HG02610 (cell line): Measurements from ENCODE around the gene WWOX.

Source experiments
- ATAC-seq: cut with Tn5 transposase; IDR thresholded peaks from one replicate; pipeline ENCODE4 v1.9.1; 2021; ENCODE audit warnings: mild to moderate bottlenecking, moderate library complexity; ENCODE audit not compliant: unreplicated experiment

Gene WWOX

GRCh38 chr16:79088971-79089370 lies 989.5 kb downstream of the WWOX start:
- no peak for ATAC-seq

GRCh38 chr16:79089735-79090284 lies 990.4 kb downstream of the WWOX start:
- no peak for ATAC-seq

GRCh38 chr16:79090966-79091365 lies 991.5 kb downstream of the WWOX start:
- ATAC-seq = no peak

DNA sequence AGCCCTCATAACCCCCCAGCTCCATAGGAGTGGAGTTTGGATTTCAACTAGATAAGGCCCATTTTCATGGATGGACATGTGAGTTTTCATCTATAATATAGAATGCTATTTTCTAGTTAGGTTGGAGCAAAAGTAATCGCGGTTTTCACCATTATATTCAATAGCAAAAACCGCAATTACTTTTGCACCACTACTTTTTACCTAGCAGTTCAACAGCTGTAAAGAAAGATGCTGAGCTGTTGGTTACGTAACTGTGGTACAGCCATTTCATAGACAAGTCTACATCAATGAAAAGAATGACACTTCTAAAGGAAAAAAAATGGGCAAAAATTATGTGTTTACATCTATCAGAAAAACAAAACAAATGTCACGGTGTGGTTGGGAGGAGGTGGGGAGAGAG lies 993.4 kb downstream of the WWOX start:
- no peak for ATAC-seq

DNA sequence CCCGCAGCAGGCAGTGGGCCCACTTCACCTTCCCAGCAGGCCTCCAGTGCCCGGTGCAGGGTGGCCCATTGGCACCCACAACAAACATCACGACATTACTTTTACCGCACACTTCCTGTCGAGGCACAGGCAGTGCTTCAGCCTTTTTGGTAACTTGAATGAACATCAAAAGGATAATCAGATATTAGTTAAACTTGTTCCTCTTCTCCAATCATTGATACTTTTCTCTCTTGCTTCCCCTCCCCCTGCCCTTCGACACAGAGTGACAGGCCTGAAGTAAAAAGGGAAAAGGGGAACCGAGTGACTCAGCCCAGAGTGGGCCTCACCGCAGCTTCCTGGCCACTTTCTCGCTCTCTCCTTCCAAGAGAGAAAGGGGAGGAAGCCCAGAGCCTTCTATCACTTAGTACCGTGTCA lies 994.1 kb downstream of the WWOX start:
- ATAC-seq = no peak

- ATAC-seq = no peak
These were observed 996.8 kb downstream of the WWOX start for GRCh38 chr16:79096246-79096645.

DNA sequence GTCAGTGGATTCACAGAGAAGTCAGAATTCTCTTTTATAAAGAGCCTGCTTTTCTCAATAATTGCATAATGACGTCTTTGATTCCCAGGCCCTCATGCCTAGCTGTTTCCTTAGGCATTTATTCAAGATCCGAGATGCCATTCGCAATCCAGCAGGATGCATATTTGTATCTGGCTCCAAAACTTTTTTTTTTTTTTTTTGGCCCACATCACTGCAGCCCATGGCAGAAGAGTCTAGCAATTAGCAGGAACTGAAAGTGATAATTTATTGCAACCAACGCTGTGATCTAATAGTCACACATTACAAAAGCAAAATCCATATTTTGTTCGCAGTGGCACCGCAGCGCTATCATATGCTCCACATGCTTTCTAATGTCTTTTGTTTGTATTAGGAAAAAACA lies 997.7 kb downstream of the WWOX start:
- ATAC-seq = no peak

DNA sequence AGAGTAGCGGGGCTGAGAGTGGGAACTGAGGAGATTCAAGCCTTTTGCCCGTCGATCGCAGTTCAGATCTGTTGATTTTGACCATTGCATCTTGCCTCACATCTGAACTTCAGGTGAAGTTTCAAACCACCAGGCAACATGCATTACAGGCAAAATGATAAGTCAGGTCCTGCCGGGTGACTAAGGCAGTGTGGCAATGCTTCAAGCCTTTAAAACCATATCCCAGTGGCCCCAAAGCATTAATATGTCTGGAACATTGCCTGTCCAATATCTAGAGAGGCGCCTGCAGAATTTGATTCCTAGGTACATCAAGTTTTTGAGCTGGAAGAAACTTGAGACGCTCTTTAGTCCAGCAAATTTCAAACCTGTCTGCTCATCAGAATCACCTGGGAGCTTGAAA lies 998.3 kb downstream of the WWOX start:
- no peak for ATAC-seq

DNA sequence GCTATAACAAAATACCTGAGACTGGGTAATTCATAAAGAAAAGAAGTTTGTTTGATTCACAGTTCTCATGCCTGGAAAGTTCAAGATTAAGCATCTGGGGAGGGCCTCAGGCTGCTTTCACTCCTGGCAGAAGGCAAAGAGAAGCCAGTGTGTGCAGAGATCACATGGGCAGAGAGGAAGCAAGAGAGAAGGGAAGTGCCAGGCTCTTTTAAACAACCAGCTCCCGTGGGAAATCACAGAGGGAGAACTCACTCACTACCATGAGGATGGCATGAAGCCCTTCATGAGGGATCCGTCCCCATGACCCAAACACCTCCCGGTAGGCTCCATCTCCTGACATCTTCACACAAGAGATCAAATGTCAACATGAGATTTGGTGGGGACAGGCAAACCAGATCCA lies 999.5 kb downstream of the WWOX start:
- no peak for ATAC-seq

GRCh38 chr16:79099716-79100115 lies 1000.3 kb downstream of the WWOX start:
- no peak for ATAC-seq

GRCh38 chr16:79100447-79100846 lies 1001.0 kb downstream of the WWOX start:
- no peak for ATAC-seq

DNA sequence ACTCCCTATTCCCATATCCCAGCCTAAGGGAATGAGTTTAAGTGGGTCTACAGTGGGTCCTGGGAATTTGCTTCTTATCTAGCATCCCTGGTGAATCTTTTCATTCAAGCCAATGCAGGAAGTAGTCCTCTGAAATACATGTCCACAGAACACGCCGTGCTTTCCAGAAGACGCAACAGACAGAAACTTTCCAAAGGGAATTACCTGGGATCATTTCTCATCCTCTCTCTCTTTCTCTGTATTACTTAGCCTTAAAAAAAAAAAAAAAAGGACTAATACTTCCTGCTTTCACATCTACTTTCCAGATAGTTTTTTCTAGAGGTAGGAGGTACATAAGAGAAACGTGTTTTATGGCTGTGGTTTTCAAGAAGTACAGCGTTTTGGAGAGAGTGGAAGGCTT lies 1002.0 kb downstream of the WWOX start:
- ATAC-seq = no peak

DNA sequence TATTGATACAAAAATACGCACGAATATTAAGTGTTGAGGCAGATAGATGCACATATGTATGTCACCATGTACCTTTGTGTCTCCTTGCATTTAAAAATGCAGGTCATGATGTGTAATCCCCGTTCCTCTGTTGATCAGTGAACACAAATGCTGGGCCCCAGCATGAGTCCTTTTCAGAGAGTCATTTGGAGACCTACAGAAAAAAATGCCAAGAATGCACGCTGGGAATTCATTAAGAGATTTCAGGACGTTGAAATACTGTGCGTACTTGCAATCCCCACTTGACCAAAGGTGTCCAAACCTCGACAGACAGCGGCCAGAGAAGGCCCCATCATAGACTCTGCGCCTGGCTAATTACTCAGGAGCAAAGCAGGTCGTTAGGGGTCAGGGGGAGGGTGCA lies 1005.1 kb downstream of the WWOX start:
- no peak for ATAC-seq

DNA sequence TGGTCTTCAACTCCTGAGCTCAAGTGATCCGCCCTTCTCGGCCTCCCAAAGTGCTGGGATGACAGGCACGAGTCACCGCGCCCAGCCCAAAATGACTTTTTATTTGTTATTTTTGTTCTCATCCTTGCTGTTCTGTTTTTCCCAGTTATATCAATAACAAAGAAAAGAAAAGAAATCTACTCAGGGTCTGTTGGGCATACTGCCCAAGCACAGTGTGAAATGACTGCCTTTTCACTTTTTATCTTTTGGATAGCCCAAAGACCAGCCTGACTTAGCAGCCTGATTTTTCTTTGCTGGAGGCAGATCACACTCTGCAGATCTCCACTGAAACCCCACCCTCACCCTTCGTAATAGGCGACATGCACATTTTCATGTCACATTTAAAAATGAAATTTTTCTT lies 1007.8 kb downstream of the WWOX start:
- no peak for ATAC-seq

- ATAC-seq = no peak
These were observed 1010.3 kb downstream of the WWOX start for GRCh38 chr16:79109771-79110170.

DNA sequence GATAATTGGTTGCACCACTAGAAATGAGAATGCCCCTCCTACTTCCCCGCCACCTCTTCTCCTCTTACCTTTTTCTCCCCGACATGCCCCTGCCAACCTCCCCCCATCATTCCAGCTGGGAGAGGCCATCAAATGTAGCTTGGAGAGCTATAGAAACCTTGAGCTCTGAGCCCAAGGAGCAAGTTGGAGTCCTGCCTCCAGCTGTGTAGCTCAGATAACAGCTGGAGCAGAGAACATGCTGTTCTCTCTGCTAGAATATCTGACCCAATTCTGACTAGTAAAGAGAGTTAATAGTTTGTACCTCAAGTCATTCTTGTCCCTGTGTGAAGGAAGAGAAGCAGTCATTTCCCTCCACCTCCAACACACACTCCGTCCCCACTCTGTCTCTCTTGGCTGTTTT lies 1010.8 kb downstream of the WWOX start:
- ATAC-seq = no peak

GRCh38 chr16:79110953-79111352 lies 1011.5 kb downstream of the WWOX start:
- no peak for ATAC-seq

DNA sequence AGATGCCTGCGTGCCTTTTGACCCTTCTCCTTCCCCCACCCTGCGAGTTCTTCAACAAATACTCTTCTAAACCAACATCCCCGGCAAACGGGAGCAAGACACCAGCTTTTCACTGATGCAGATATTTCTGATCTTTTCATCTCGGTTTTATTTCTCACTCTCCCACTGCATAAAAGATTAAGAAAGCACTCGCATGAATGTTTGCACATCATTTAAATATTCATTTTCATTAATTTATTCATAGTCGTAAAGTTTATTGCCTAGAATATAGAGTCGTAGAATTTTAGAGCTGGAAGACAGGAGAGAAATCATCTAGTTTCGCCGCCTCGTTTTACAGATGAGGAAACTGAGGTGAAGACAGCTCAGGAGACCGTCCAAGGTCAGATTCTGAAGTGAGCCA lies 1013.0 kb downstream of the WWOX start:
- ATAC-seq = no peak

DNA sequence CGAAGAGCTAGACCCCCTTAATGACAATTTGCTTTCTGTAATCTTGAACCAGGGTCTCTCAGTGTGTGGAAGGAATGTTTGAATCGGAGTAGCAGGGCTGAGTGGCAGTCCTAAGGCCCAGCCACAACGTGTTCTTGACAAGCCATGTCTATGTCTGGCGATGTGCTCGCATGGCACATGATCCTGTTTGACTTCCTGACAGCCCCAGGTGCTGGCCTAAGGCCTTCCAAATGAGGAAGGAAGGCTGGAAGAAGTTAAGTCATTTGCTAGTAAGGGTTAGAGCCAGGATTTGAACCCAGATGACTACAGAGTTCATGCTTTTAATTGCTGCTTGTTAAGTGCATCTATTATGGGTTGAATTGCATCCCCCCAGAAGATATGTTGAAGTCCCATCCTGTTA lies 1014.4 kb downstream of the WWOX start:
- ATAC-seq = no peak

DNA sequence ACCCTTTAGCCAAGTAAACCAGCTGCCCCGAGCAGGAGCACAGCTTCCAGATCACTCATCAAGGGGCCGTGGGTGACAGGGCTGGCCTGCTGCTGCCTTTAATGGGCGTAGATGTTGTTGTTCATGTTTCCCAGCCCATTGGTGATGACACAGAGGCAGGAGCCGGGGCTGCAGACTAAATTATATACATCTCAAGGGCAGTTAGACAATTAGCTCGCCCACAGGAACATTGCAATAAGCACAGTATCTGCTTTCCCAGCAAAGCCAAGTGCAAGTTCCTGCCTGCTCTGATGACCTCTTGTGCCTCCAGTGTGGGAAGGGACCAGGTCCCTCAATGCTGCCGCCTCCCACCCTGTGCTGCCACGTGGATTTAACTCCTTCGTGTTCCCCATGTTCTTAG lies 1015.3 kb downstream of the WWOX start:
- no peak for ATAC-seq

DNA sequence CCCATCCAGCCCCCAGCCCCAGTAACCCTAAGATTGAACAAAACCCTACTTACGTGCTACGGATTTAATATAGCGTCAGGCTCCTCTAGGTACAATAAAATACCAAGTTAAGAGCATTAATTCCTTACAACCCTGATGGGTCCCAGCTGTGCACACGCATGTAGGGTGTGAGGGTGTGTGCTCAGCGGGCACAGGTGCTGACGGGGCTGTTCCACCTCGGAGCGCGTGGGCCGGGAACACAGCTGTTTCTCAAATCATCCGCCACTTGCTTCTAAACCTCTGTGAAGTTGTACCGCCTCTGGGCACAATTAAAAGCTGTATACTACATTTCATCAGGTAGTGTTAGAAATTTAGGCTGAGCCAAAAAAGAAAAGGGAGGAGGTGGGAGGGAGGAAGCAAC lies 1022.5 kb downstream of the WWOX start:
- ATAC-seq = no peak

DNA sequence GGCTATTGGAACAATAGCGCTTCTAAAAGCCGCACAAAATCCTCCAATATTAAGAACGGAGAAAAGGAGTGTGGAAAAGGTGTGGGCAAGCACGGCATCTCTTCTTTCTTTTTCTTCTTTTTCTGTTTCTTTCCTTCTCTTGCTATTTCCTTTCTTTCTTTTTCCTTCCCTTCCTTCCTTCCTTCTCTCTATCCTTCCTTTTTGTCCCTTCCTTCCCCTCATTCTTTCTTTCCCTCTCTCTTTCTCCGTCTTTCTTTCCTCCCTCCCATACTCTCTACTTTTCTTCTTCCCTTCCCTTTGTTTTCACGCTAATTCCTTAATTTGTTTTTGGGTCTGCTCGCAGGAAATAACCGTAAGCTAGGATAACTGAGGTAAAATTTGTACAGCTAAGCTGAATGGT lies 1022.9 kb downstream of the WWOX start:
- no peak for ATAC-seq

DNA sequence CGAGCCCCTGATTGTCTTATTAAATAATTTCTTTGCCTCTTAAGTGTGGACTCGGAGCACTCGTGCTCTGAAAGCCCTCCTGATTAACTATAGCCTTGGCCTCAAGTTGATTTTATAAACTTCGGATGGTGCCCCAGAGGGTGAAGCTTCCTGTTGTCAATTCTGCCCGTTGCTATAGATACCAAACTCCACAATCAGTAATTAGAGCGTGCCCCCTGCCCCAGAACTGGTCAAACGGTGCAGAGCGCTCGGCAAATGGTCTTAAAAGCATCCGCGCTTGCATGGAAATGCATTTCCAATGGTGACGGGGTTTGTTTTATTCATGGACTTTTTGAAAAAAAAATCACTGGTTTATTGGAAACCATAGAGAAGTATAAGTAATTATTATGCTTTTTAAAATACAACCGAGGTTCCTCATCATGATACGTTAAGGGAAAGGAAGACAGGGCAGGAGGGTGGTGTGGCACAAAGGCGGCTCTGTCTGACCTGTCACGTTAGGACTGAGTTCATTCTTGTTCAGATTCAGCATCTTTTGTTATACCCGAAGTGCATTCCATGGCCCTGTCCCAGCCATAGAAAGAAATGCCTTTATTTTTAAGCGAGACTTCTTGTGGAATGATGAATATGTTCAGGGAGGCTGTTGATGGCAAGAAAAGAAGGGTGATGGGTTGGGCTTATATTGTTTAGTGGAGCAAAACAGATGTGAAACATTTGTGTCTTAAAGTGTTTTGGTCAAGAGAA lies 1024.7 kb downstream of the WWOX start:
- no peak for ATAC-seq
